IMR-90 (cell line): ENCODE results near the gene DPP10. TPM values are rescaled to one million over a fixed set of nuclear protein-coding genes. Genes with fewer than 3 reads are reported as not detected.

Experiments used
- ATAC-seq: fragments of 200-7000 bp; cut with Tn5 transposase; 2 replicates; pipeline ENCODE4 v1.9.1; 2020; ENCODE audit warnings: low read depth, mild to moderate bottlenecking, moderate library complexity
- BruUV-seq: library from RNA; stranded (reverse); fragments of 400-500 nt; replicated peaks from 2 replicates; lab custom pipeline; 2021; lab: Mats Ljungman, UMichigan
- CTCF ChIA-PET: fragments of 300-600 bp; formaldehyde crosslinking; extraction: SDS; loops from one replicate; lab custom pipeline; 2021; ENCODE audit warnings: antibody characterized with exemption; lab: Yijun Ruan, JAX
- POLR2A ChIA-PET: fragments of 300-600 bp; sonication (Branson Sonifier 250); formaldehyde crosslinking; loops from one replicate; lab custom pipeline; 2022; ENCODE audit warnings: antibody characterized with exemption; ENCODE audit not compliant: unreplicated experiment; lab: Charles Lee
- DNase-seq: peaks from one replicate; pipeline ENCODE4 v3.0.0; 2013
- H2AFZ ChIP-seq: replicated peaks from 2 replicates; pipeline ENCODE3; 2013; ENCODE audit warnings: low read length, mild to moderate bottlenecking; ENCODE audit not compliant: poor library complexity
- H2AK5ac ChIP-seq: 2 replicates; pipeline ENCODE4 v1.6.1; 2013; ENCODE audit warnings: low read depth, low read length, inconsistent platforms
- H2AK9ac ChIP-seq: replicated peaks from 2 replicates; pipeline ENCODE3; 2013; ENCODE audit warnings: mild to moderate bottlenecking, low read depth, low read length, moderate library complexity; ENCODE audit not compliant: poor library complexity
- H2BK120ac ChIP-seq: 2 replicates; pipeline ENCODE4 v1.6.1; 2013; ENCODE audit warnings: low read depth, low read length, inconsistent platforms
- H2BK15ac ChIP-seq: 3 replicates; pipeline ENCODE4 v1.6.1; 2013; ENCODE audit warnings: low read depth, low read length, inconsistent platforms
- H2BK20ac ChIP-seq: 2 replicates; pipeline ENCODE4 v1.6.1; 2013; ENCODE audit warnings: low read depth, mild to moderate bottlenecking, inconsistent platforms, low read length, moderate library complexity
- H2BK5ac ChIP-seq: 2 replicates; pipeline ENCODE4 v1.6.1; 2013; ENCODE audit warnings: mild to moderate bottlenecking, low read depth, low read length, inconsistent platforms; ENCODE audit not compliant: poor library complexity, severe bottlenecking
- H3K14ac ChIP-seq: replicated peaks from 2 replicates; pipeline ENCODE4 v1.6.1; 2013; ENCODE audit warnings: low read depth, low read length, inconsistent platforms
- H3K18ac ChIP-seq: 2 replicates; pipeline ENCODE4 v1.6.1; 2013; ENCODE audit warnings: low read depth, low read length, control low read depth
- H3K23ac ChIP-seq: 2 replicates; pipeline ENCODE4 v1.6.1; 2013; ENCODE audit warnings: low read depth, low read length, inconsistent platforms
- H3K27ac ChIP-seq: 2 replicates; pipeline ENCODE4 v1.5.1; 2013; ENCODE audit warnings: mild to moderate bottlenecking, control low read depth, low read length; ENCODE audit not compliant: insufficient read depth
- H3K27me3 ChIP-seq: 2 replicates; pipeline ENCODE4 v1.6.1; 2013; ENCODE audit warnings: low read length; ENCODE audit not compliant: control insufficient read depth, insufficient read depth
- H3K36me3 ChIP-seq: 2 replicates; pipeline ENCODE4 v1.6.1; 2013; ENCODE audit warnings: low read length, mixed read lengths; ENCODE audit not compliant: control insufficient read depth, insufficient read depth
- H3K4ac ChIP-seq: 2 replicates; pipeline ENCODE4 v1.6.1; 2013; ENCODE audit warnings: low read depth, low read length, inconsistent platforms
- H3K4me1 ChIP-seq: 2 replicates; pipeline ENCODE4 v1.6.1; 2013; ENCODE audit warnings: low read length, mixed read lengths; ENCODE audit not compliant: control insufficient read depth, insufficient read depth
- H3K4me2 ChIP-seq: 2 replicates; pipeline ENCODE4 v1.6.1; 2013; ENCODE audit warnings: low read depth, mild to moderate bottlenecking, control low read depth, low read length, moderate library complexity
- H3K4me3 ChIP-seq: 2 replicates; pipeline ENCODE4 v1.5.1; 2013; ENCODE audit warnings: low read depth, mild to moderate bottlenecking, control low read depth, low read length, moderate library complexity; ENCODE audit not compliant: insufficient read depth
- H3K56ac ChIP-seq: 2 replicates; pipeline ENCODE4 v1.6.1; 2013; ENCODE audit warnings: low read length, inconsistent platforms; ENCODE audit not compliant: insufficient read depth; ENCODE audit errors: extremely low read depth
- H3K79me1 ChIP-seq, 2 experiments: 2 replicates each; pipeline ENCODE4 v1.6.1; 2013; ENCODE audit warnings: low read length in 2 of 2, inconsistent platforms in 1 of 2, low read depth in 1 of 2
- H3K9ac ChIP-seq: 2 replicates; pipeline ENCODE4 v1.6.1; 2013; ENCODE audit warnings: low read depth, low read length, control low read depth
- H3K9me1 ChIP-seq: 2 replicates; pipeline ENCODE4 v1.6.1; 2013; ENCODE audit warnings: low read length, inconsistent platforms; ENCODE audit not compliant: insufficient read depth
- H3K9me3 ChIP-seq: 2 replicates; pipeline ENCODE4 v1.6.1; 2013; ENCODE audit warnings: low read length; ENCODE audit not compliant: control insufficient read depth, insufficient read depth
- H4K20me1 ChIP-seq: 2 replicates; pipeline ENCODE4 v1.6.1; 2013; ENCODE audit warnings: low read length, inconsistent platforms; ENCODE audit not compliant: insufficient read depth
- H4K5ac ChIP-seq: 2 replicates; pipeline ENCODE4 v1.6.1; 2013; ENCODE audit warnings: mild to moderate bottlenecking, low read depth, low read length, control low read depth
- H4K8ac ChIP-seq, 2 experiments: 2 replicates each; pipeline ENCODE4 v1.6.1; 2013; ENCODE audit warnings: low read depth in 2 of 2, low read length in 2 of 2, control low read depth in 1 of 2, inconsistent platforms in 1 of 2
- H4K91ac ChIP-seq: 2 replicates; pipeline ENCODE4 v1.6.1; 2013; ENCODE audit warnings: low read depth, low read length, inconsistent platforms; ENCODE audit not compliant: insufficient read depth
- FOS ChIP-seq: fragments of 150-350 bp; IDR thresholded peaks from 2 replicates; pipeline ENCODE4 v1.6.1; 2016; ENCODE audit warnings: low read depth, low read length
- NFE2L2 ChIP-seq: fragments of 150-350 bp; IDR thresholded peaks from 2 replicates; pipeline ENCODE4 v1.6.1; 2016; ENCODE audit warnings: low read depth, mild to moderate bottlenecking, low read length
- RCOR1 ChIP-seq: IDR thresholded peaks from 2 replicates; pipeline ENCODE4 v1.6.1; 2012; ENCODE audit warnings: mild to moderate bottlenecking, low read length, improper control_type of control experiment; ENCODE audit not compliant: insufficient replicate concordance
- SMC3 ChIP-seq: fragments of 150-350 bp; IDR thresholded peaks from 2 replicates; pipeline ENCODE4 v1.6.1; 2016; ENCODE audit warnings: low read depth, mild to moderate bottlenecking, antibody characterized with exemption, low read length, moderate library complexity
- WGBS, 2 experiments: methylation state at CpG; one replicate each; pipeline versions ENCODE4 v1.1.5 to v1.1.7; 2013; ENCODE audit warnings: missing lambda C conversion rate in 2 of 2; ENCODE audit not compliant: insufficient read length in 1 of 2; ENCODE audit errors: extremely low coverage in 2 of 2; 5-methylcytosine and 5-hydroxymethylcytosine counted together
- dilution Hi-C: fragments of 300-500 bp; cut with HindIII; formaldehyde crosslinking; loops from one replicate; pipeline ENCODE4 v1.14.3; 2018; ENCODE audit warnings: low sequenced_read_pairs; ENCODE audit not compliant: unreplicated experiment
- in situ Hi-C: fragments of 300-500 bp; cut with MboI; formaldehyde crosslinking; loops from 3 replicates; pipeline ENCODE4 v1.14.3; 2019; ENCODE audit warnings: low sequenced_read_pairs, inconsistent platforms, mixed read lengths
- intact Hi-C: fragments of 100-400 bp; cut with micrococcal nuclease; formaldehyde crosslinking; loops from 2 replicates; pipeline ENCODE4 v1.10.0; 2022
- polyA plus RNA-seq, 3 experiments: library from polyadenylated mRNA; depleted of rRNA; stranded (reverse); fragments of >200 nt; gene quantifications; 2 replicates each; pipeline ENCODE4 v1.2.3, GENCODE V29; 2012; ENCODE audit warnings: low replicate concordance in 1 of 3
- total RNA-seq: library from RNA; depleted of rRNA; stranded (reverse); fragments of >200 nt; gene quantifications from 2 replicates; pipeline ENCODE4 v1.2.3, GENCODE V29; 2012
- TF ChIP-seq, protein P1 (sequence below): fragments of 150-350 bp; IDR thresholded peaks from 2 replicates; pipeline ENCODE4 v1.6.1; 2017; ENCODE audit warnings: mild to moderate bottlenecking, antibody characterized with exemption, low read length, low read depth
- TF ChIP-seq, protein P2 (sequence below): conservative IDR thresholded peaks from 2 replicates; pipeline ENCODE4 v1.5.1; 2012; ENCODE audit warnings: mild to moderate bottlenecking, low read depth, low read length, improper control_type of control experiment

Gene DPP10
- total and polyA plus RNA-seq, 2 of the 4 experiments (the other 2 are of a cell fraction) = not detected

DNA sequence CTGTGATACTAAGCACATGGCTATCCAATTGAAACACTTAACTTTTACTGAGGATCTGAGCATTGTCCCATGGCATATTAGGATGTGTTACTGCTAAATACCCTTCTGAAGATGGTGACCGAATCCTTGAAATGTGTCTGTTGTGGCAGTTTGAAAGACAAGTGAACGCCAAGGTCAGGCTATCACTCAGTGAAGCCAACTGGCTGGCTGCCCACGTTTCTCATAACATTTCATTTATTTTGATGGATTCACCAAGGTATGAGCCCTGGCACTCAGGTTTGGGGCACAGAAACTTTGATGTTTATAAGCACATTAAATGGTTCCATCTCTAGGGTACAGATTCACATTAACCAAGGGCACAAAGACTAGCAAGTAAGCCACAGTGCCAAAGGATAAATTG, 850.3 kb downstream of the DPP10 start:
- no peak overlapping the region for H3K4ac ChIP-seq
- no peak overlapping the region for H2AK9ac ChIP-seq
- H2BK120ac ChIP-seq = no peak overlapping the region
- dilution Hi-C loops (no loop called here), intact Hi-C loops (no loop called here), in situ Hi-C loops (no loop called here)
- H3K9me3 ChIP-seq = peaks cover 3% of the 10 kb centered on the region; the same call in 1 of the 2 replicates
- TF ChIP-seq RCOR1 (no peak), SMC3 (no peak), NFE2L2 (no peak), FOS (no peak)
- TF ChIP-seq, protein P1, sequence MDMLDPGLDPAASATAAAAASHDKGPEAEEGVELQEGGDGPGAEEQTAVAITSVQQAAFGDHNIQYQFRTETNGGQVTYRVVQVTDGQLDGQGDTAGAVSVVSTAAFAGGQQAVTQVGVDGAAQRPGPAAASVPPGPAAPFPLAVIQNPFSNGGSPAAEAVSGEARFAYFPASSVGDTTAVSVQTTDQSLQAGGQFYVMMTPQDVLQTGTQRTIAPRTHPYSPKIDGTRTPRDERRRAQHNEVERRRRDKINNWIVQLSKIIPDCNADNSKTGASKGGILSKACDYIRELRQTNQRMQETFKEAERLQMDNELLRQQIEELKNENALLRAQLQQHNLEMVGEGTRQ = no peak
- TF ChIP-seq, protein P2, sequence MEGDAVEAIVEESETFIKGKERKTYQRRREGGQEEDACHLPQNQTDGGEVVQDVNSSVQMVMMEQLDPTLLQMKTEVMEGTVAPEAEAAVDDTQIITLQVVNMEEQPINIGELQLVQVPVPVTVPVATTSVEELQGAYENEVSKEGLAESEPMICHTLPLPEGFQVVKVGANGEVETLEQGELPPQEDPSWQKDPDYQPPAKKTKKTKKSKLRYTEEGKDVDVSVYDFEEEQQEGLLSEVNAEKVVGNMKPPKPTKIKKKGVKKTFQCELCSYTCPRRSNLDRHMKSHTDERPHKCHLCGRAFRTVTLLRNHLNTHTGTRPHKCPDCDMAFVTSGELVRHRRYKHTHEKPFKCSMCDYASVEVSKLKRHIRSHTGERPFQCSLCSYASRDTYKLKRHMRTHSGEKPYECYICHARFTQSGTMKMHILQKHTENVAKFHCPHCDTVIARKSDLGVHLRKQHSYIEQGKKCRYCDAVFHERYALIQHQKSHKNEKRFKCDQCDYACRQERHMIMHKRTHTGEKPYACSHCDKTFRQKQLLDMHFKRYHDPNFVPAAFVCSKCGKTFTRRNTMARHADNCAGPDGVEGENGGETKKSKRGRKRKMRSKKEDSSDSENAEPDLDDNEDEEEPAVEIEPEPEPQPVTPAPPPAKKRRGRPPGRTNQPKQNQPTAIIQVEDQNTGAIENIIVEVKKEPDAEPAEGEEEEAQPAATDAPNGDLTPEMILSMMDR = no peak
- H2AK5ac ChIP-seq = no peak overlapping the region
- no TSS peak for BruUV-seq
- H3K18ac ChIP-seq = no peak overlapping the region
- no peak overlapping the region for H3K4me2 ChIP-seq
- H2BK5ac ChIP-seq = no peak overlapping the region
- H3K4me1 ChIP-seq = no peaks in the 10 kb centered on the region
- ChIA-PET POLR2A (no interaction called here), CTCF (no interaction called here)
- H4K20me1 ChIP-seq = no peaks in the 10 kb centered on the region
- no peak overlapping the region for H3K56ac ChIP-seq
- H2BK15ac ChIP-seq = no peak overlapping the region
- H2AFZ ChIP-seq = no peak overlapping the region
- no peak overlapping the region for H2BK20ac ChIP-seq
- no peak overlapping the region for H3K4me3 ChIP-seq
- DNase-seq (no peak), ATAC-seq (no peak)
- no peak overlapping the region for H3K14ac ChIP-seq
- H4K8ac ChIP-seq = no peak overlapping the region
- no peak overlapping the region for H3K27ac ChIP-seq
- H3K9me1 ChIP-seq = no peaks in the 10 kb centered on the region
- H3K79me1 ChIP-seq = no peaks in the 10 kb centered on the region
- H3K9ac ChIP-seq = no peak overlapping the region
- H3K27me3 ChIP-seq = no peaks in the 10 kb centered on the region
- no CpG with 5 or more reads among the region's 3 CpGs for WGBS, 2 experiments
- H3K36me3 ChIP-seq = no peaks in the 10 kb centered on the region
- H4K91ac ChIP-seq = no peak overlapping the region
- H3K23ac ChIP-seq = no peak overlapping the region
- H4K5ac ChIP-seq = no peak overlapping the region
